H9 (cell line): ENCODE measurements around the gene EPS8L3. TPM values are rescaled to one million over a fixed set of nuclear protein-coding genes. Genes with fewer than 3 reads are reported as not detected.

Experiments used
- DNase-seq: peaks from one replicate; pipeline ENCODE4 v3.0.0-alpha.2; 2017
- H2AFZ ChIP-seq: one replicate; pipeline ENCODE4 v1.6.1; 2013; ENCODE audit warnings: mild to moderate bottlenecking, low read length, control low read depth, moderate library complexity
- H2AK5ac ChIP-seq: 2 replicates; pipeline ENCODE4 v1.6.1; 2013; ENCODE audit warnings: low read length, control low read depth, mixed read lengths; ENCODE audit not compliant: insufficient read length
- H2BK120ac ChIP-seq: one replicate; pipeline ENCODE4 v1.6.1; 2013; ENCODE audit warnings: low read depth, mild to moderate bottlenecking, low read length, control low read depth, inconsistent platforms; ENCODE audit not compliant: poor library complexity, severe bottlenecking
- H2BK12ac ChIP-seq: 2 replicates; pipeline ENCODE4 v1.6.1; 2013; ENCODE audit warnings: low read length, control low read depth, mixed read lengths, low read depth; ENCODE audit not compliant: insufficient read length
- H2BK15ac ChIP-seq: 2 replicates; pipeline ENCODE4 v1.6.1; 2013; ENCODE audit warnings: low read depth, low read length, control low read depth
- H2BK20ac ChIP-seq: one replicate; pipeline ENCODE4 v1.6.1; 2013; ENCODE audit warnings: low read depth, mild to moderate bottlenecking, low read length, control low read depth, inconsistent platforms; ENCODE audit not compliant: poor library complexity, severe bottlenecking
- H2BK5ac ChIP-seq: 2 replicates; pipeline ENCODE4 v1.6.1; 2013; ENCODE audit warnings: low read length, control low read depth, mixed read lengths; ENCODE audit not compliant: insufficient read length
- H3K14ac ChIP-seq: 2 replicates; pipeline ENCODE4 v1.6.1; 2013; ENCODE audit warnings: low read length, control low read depth; ENCODE audit not compliant: insufficient read depth
- H3K18ac ChIP-seq: 2 replicates; pipeline ENCODE4 v1.6.1; 2013; ENCODE audit warnings: low read depth, mild to moderate bottlenecking, mixed read lengths, low read length, control low read depth; ENCODE audit not compliant: insufficient read length
- H3K23ac ChIP-seq: 2 replicates; pipeline ENCODE4 v1.6.1; 2013; ENCODE audit warnings: low read length, control low read depth, mixed read lengths, low read depth; ENCODE audit not compliant: insufficient read length
- H3K23me2 ChIP-seq: 2 replicates; pipeline ENCODE4 v1.6.1; 2013; ENCODE audit warnings: low read depth, mild to moderate bottlenecking, mixed read lengths, low read length, control low read depth; ENCODE audit not compliant: insufficient read length, poor library complexity, severe bottlenecking
- H3K27ac ChIP-seq: 2 replicates; pipeline ENCODE4 v1.5.1; 2013; ENCODE audit warnings: low read length, control low read depth, mixed read lengths, low read depth; ENCODE audit not compliant: insufficient read length
- H3K27me3 ChIP-seq: 2 replicates; pipeline ENCODE4 v1.6.1; 2013; ENCODE audit warnings: low read length, control low read depth, inconsistent platforms; ENCODE audit not compliant: insufficient read depth
- H3K4ac ChIP-seq: 2 replicates; pipeline ENCODE4 v1.6.1; 2013; ENCODE audit warnings: low read depth, mild to moderate bottlenecking, control low read depth, inconsistent platforms, low read length, moderate library complexity
- H3K4me1 ChIP-seq: 2 replicates; pipeline ENCODE4 v1.6.1; 2013; ENCODE audit warnings: low read length, control low read depth, inconsistent platforms; ENCODE audit not compliant: insufficient read depth
- H3K4me2 ChIP-seq: 2 replicates; pipeline ENCODE4 v1.6.1; 2013; ENCODE audit warnings: low read length, control low read depth, mixed read lengths; ENCODE audit not compliant: insufficient read length, insufficient read depth
- H3K56ac ChIP-seq: 2 replicates; pipeline ENCODE4 v1.6.1; 2013; ENCODE audit warnings: low read depth, mild to moderate bottlenecking, mixed read lengths, low read length, control low read depth; ENCODE audit not compliant: insufficient read length
- H3K79me1 ChIP-seq: 2 replicates; pipeline ENCODE4 v1.6.1; 2013; ENCODE audit warnings: low read depth, mild to moderate bottlenecking, moderate library complexity, low read length, control low read depth, inconsistent platforms; ENCODE audit not compliant: insufficient read depth, poor library complexity, severe bottlenecking
- H3K79me2 ChIP-seq: 2 replicates; pipeline ENCODE4 v1.6.1; 2013; ENCODE audit warnings: low read length, control low read depth, inconsistent platforms; ENCODE audit not compliant: insufficient read depth
- H3K9ac ChIP-seq: 2 replicates; pipeline ENCODE4 v1.6.1; 2013; ENCODE audit warnings: low read length, control low read depth, mixed read lengths; ENCODE audit not compliant: insufficient read length; ENCODE audit errors: extremely low read depth
- H3K9me3 ChIP-seq: one replicate; pipeline ENCODE4 v1.6.1; 2013; ENCODE audit warnings: low read depth, low read length, inconsistent platforms; ENCODE audit not compliant: control insufficient read depth
- H3T11ph ChIP-seq: one replicate; pipeline ENCODE4 v1.6.1; 2013; ENCODE audit warnings: mild to moderate bottlenecking, low read length, control low read depth, inconsistent platforms
- H4K20me1 ChIP-seq: one replicate; pipeline ENCODE4 v1.6.1; 2013; ENCODE audit not compliant: control insufficient read depth, insufficient read length, insufficient read depth
- H4K5ac ChIP-seq: 2 replicates; pipeline ENCODE4 v1.6.1; 2013; ENCODE audit warnings: low read depth, mild to moderate bottlenecking, mixed read lengths, low read length, control low read depth; ENCODE audit not compliant: insufficient read length
- H4K8ac ChIP-seq: replicated peaks from 2 replicates; pipeline ENCODE4 v1.6.1; 2013; ENCODE audit warnings: low read length, control low read depth, mixed read lengths, low read depth; ENCODE audit not compliant: insufficient read length
- H4K91ac ChIP-seq: 2 replicates; pipeline ENCODE4 v1.6.1; 2013; ENCODE audit warnings: low read depth, mild to moderate bottlenecking, moderate library complexity, mixed read lengths, low read length, control low read depth; ENCODE audit not compliant: insufficient read length
- H3K27ac Mint-ChIP-seq, 3 experiments: 2 replicates in 2 of 3; 3 replicates in 1 of 3; pipeline ENCODE4 v1.8.0; 2020 to 2021; ENCODE audit warnings: mixed read lengths in 3 of 3, mild to moderate bottlenecking in 1 of 3, moderate library complexity in 1 of 3
- H3K27me3 Mint-ChIP-seq: 2 replicates; pipeline ENCODE4 v1.8.0; 2021; ENCODE audit warnings: low read depth, mild to moderate bottlenecking, moderate library complexity, mixed read lengths
- H3K36me3 Mint-ChIP-seq, 3 experiments: 2 replicates in 2 of 3; 3 replicates in 1 of 3; pipeline ENCODE4 v1.8.0; 2020 to 2021; ENCODE audit warnings: low read depth in 3 of 3, mixed read lengths in 3 of 3; ENCODE audit not compliant: insufficient read depth in 1 of 3
- H3K4me1 Mint-ChIP-seq, 2 experiments: 2 replicates each; pipeline ENCODE4 v1.8.0; 2020; ENCODE audit warnings: mixed read lengths in 2 of 2
- H3K4me3 Mint-ChIP-seq, 2 experiments: 2 replicates in 1 of 2; 3 replicates in 1 of 2; pipeline ENCODE4 v1.8.0; 2020 to 2021; ENCODE audit warnings: mild to moderate bottlenecking in 2 of 2, mixed read lengths in 2 of 2, moderate library complexity in 1 of 2
- H3K9me3 Mint-ChIP-seq, 2 experiments: 2 replicates in 1 of 2; 3 replicates in 1 of 2; pipeline ENCODE4 v1.8.0; 2020; ENCODE audit warnings: mild to moderate bottlenecking in 2 of 2, mixed read lengths in 2 of 2, moderate library complexity in 1 of 2
- CTCF ChIP-seq: fragments of 200-600 bp; sonication (generic); conservative IDR thresholded peaks from 3 replicates; pipeline ENCODE4 v1.8.0; 2021; ENCODE audit warnings: antibody characterized with exemption, mild to moderate bottlenecking
- WGBS: extraction: QIAGEN DNeasy Blood & Tissue Kit; methylation state at CpG from one replicate; pipeline ENCODE4 v1.1.7; 2013; ENCODE audit warnings: missing lambda C conversion rate, low lambda C conversion rate, mixed read lengths; ENCODE audit not compliant: insufficient read length; ENCODE audit errors: extremely low coverage; 5-methylcytosine and 5-hydroxymethylcytosine counted together
- total RNA-seq: library from RNA; stranded (reverse); gene quantifications from 2 replicates; pipeline ENCODE4 v1.2.1, GENCODE V29; 2021

EPS8L3 gene
- total RNA-seq, 1 experiment from 2014 or later = not detected

- no peak overlapping the region for H3K4me2 ChIP-seq
- H3K18ac ChIP-seq = no peak overlapping the region
- no peak overlapping the region for H3K9ac ChIP-seq
- H2AK5ac ChIP-seq = no peak overlapping the region
- no peak overlapping the region for H3K56ac ChIP-seq
- TF ChIP-seq CTCF = no peak
- H2BK20ac ChIP-seq = no peak overlapping the region
- no peak overlapping the region for H4K5ac ChIP-seq
- Mint-ChIP-seq H3K4me3 (no peak overlapping the region), H3K27me3 (peaks cover 23% of the 10 kb centered on the region), H3K9me3 (no peaks in the 10 kb centered on the region), H3K27ac (no peak overlapping the region), H3K4me1 (peaks cover 0 to 2% of the 10 kb centered on the region in 2 experiments; a peak in 1 of 4 replicates), H3K36me3 (no peaks in the 10 kb centered on the region)
- no peak overlapping the region for H2BK120ac ChIP-seq
- H3K23me2 ChIP-seq = no peaks in the 10 kb centered on the region
- no peaks in the 10 kb centered on the region for H3K9me3 ChIP-seq
- no peak overlapping the region for H2BK15ac ChIP-seq
- H2BK12ac ChIP-seq = no peak overlapping the region
- no peak overlapping the region for H2AFZ ChIP-seq
- no peak overlapping the region for H3K4ac ChIP-seq
- no peak for DNase-seq
- no peak overlapping the region for H3T11ph ChIP-seq
- no peak overlapping the region for H4K91ac ChIP-seq
- no CpG with 5 or more reads among the region's 10 CpGs for WGBS
- H4K8ac ChIP-seq = no peak overlapping the region
- H4K20me1 ChIP-seq = no peaks in the 10 kb centered on the region
- H3K23ac ChIP-seq = no peak overlapping the region
- peaks cover 3% of the 10 kb centered on the region; the same call in 1 of the 2 replicates for H3K27me3 ChIP-seq
- H3K27ac ChIP-seq = no peak overlapping the region
- no peak overlapping the region for H2BK5ac ChIP-seq
- H3K79me2 ChIP-seq = no peaks in the 10 kb centered on the region
- no peaks in the 10 kb centered on the region for H3K79me1 ChIP-seq
- no peaks in the 10 kb centered on the region for H3K4me1 ChIP-seq
- no peak overlapping the region; the same call in 1 of the 2 replicates for H3K14ac ChIP-seq
Observed at GRCh38 chr1:109771712-109772657, 8.3 kb upstream of the EPS8L3 start.
